ENCODE data around the gene HFE. TPM values are rescaled to one million over a fixed set of nuclear protein-coding genes. Genes with fewer than 3 reads are reported as not detected.
A peak's percentile ranks its signal among the peaks of the same experiment; 100 is the strongest.

The HFE gene
- total and polyA plus RNA-seq, 10 of the 15 experiments (the other 5 are each of a cell fraction or from before 2014, with no cell fraction given), result 0.52 to 5.9 (median 1.7) TPM

DNA sequence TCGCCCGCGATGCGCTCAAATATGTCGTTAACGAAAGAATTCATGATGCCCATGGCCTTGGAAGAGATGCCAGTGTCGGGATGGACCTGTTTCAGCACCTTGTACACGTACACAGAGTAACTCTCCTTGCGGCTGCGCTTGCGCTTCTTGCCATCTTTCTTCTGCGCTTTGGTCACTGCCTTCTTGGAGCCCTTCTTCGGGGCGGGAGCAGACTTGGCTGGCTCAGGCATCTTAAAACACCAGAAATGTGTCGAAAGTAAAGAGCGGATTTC lies 36.4 kb downstream of the HFE start (continued):
- peak; percentile 17 for TF ChIP-seq NFIC (IDR thresholded peaks at IDR 0.05; ENCODE audit: low read depth, low read length)
- peak; percentile 19; the same call in 1 of the 2 replicates for TF ChIP-seq MTA3 (IDR thresholded peaks at IDR 0.05; ENCODE audit: borderline replicate concordance, low read length)
- peak; percentile 4; the same call in 1 of the 2 replicates for TF ChIP-seq RUNX3 (IDR thresholded peaks at IDR 0.05; ENCODE audit: low read length)
- TF ChIP-seq RELA (IDR thresholded peaks at IDR 0.05; ENCODE audit: borderline replicate concordance, partially characterized antibody), result peak; percentile 24
- TF ChIP-seq TCF3 (IDR thresholded peaks at IDR 0.05; ENCODE audit: borderline replicate concordance, insufficient read depth, low read depth, low read length), result peak; percentile 93; the same call in 1 of the 2 replicates

DNA sequence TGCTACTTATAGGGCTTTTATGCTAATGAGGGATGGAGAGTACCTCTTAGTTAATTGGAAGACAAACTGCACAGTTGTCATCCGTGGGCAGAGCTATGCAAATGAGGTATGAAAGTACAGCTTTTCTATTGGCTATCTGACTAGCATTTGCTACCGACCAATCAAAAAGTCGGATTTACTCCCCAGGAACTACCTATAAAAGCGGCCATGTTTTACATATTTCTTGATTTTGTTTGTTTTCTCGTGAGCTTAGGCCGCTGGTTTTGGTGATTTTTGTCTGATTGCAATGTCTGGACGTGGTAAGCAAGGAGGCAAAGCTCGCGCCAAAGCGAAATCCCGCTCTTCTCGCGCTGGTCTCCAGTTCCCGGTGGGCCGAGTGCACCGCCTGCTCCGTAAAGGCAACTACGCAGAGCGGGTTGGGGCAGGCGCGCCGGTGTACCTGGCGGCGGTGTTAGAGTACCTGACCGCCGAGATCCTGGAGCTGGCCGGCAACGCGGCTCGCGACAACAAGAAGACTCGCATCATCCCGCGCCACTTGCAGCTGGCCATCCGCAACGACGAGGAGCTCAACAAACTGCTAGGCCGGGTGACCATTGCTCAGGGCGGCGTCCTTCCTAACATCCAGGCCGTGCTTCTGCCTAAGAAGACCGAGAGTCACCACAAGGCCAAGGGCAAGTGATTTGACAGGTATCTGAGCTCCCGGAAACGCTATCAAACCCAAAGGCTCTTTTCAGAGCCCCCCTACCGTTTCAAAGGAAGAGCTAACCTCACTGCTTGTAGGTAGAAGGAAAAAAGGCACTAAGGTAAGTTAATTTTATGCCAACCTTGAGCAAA lies 36.9 kb downstream of the HFE start:
- Histone ChIP-seq H3K79me2 (ENCODE audit: control insufficient read depth, insufficient read depth, low read length) (peaks cover 53% of the 10 kb centered on the region), H2AFZ (ENCODE audit: control insufficient read depth, low read depth, low read length) (no peak overlapping the region), H3K4me2 (ENCODE audit: control insufficient read depth, insufficient read depth) (peak overlapping the region; percentile 28; the same call in 1 of the 2 replicates), H4K20me1 (ENCODE audit: control insufficient read depth, insufficient read depth) (peaks cover 6% of the 10 kb centered on the region; the same call in 1 of the 2 replicates), H3K27ac (ENCODE audit: control insufficient read depth, insufficient read depth) (peak overlapping the region; percentile 95), H3K36me3 (ENCODE audit: control insufficient read depth in 2 of 2, insufficient read depth in 2 of 2, low read length in 1 of 2) (peaks cover 0 to 3% of the 10 kb centered on the region in 2 experiments; a peak in 2 of 4 replicates), H3K27me3 (replicated peaks in 1 of 2; ENCODE audit: control insufficient read depth in 2 of 2, insufficient read depth in 2 of 2, low read length in 1 of 2) (no peaks in the 10 kb centered on the region), H3K9me3 (replicated peaks; ENCODE audit: control insufficient read depth, insufficient read depth, low read length) (no peaks in the 10 kb centered on the region), H3K4me1 (ENCODE audit: control insufficient read depth, insufficient read depth, low read length) (peaks cover 3% of the 10 kb centered on the region; the same call in 1 of the 2 replicates), H3K4me3 (peak overlapping the region; percentile 83), H3K9ac (ENCODE audit: control insufficient read depth, insufficient read depth, low read length) (peak overlapping the region; percentile 91)
- peak; percentile 79 for ATAC-seq
- under 1% methylated on average over 45 of the region's 45 CpGs for WGBS (ENCODE audit: insufficient coverage, insufficient replicate concordance, low lambda C conversion rate, missing lambda C conversion rate)
- ChIA-PET SMC1A (ENCODE audit: uncharacterized antibody, unreplicated experiment) (interaction anchor here (0.5 to 3.3 kb wide), 19 partner anchors 9 to 445 kb away, joined by 3 to 34 read pairs (median 4); a partner anchor contains a TSS), RAD21 (ENCODE audit: unreplicated experiment) (interaction anchor here (0.8 to 7.2 kb wide), 18 partner anchors 12 to 1770 kb away, joined by 3 to 96 read pairs (median 4); a partner anchor contains a TSS), POLR2A (interaction anchor here (0.5 to 6.4 kb wide), 29 partner anchors 9 to 1768 kb away, joined by 3 to 119 read pairs (median 5); a partner anchor contains a TSS), CTCF (interaction anchor here (0.5 to 2.3 kb wide), 7 partner anchors 18 to 74 kb away, joined by 3 to 9 read pairs (median 4); a partner anchor contains a TSS)
- in situ Hi-C loops (cut with MboI) (loop anchor here (5.0 to 10.0 kb wide), 3 partner anchors 73 to 1711 kb away; a partner anchor contains a TSS), intact Hi-C loops (cut with micrococcal nuclease; ENCODE audit: unreplicated experiment) (loop anchor here (1.0 to 5.0 kb wide), 9 partner anchors 20 to 1769 kb away; a partner anchor contains a TSS)
- BruUV-seq (replicated peaks), result TSS peak; percentile 99
- peak; percentile 100 for DNase-seq (ENCODE audit: low read depth, low spot score)
- FAIRE-seq, result peak; percentile 78
- TF ChIP-seq RAD21 (IDR thresholded peaks at IDR 0.05; ENCODE audit: insufficient read depth, low read depth, low read length), result no peak
- TF ChIP-seq, protein P1, sequence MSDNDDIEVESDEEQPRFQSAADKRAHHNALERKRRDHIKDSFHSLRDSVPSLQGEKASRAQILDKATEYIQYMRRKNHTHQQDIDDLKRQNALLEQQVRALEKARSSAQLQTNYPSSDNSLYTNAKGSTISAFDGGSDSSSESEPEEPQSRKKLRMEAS (IDR thresholded peaks at IDR 0.05; ENCODE audit: low read depth, low read length), result 0 out of 2 replicates have a peak, but pooled peaks have one; percentile 12
- no peak for TF ChIP-seq ZZZ3 (IDR thresholded peaks at IDR 0.05; ENCODE audit: control insufficient read depth, insufficient read length, low read depth)
- no peak for TF ChIP-seq SRF (IDR thresholded peaks at IDR 0.05; ENCODE audit: low read depth in 2 of 2, low read length in 2 of 2)
- no peak for TF ChIP-seq SREBF1 (IDR thresholded peaks at IDR 0.05; ENCODE audit: low read length)
- no peak; the same call in 1 of the 2 replicates for TF ChIP-seq NBN (IDR thresholded peaks at IDR 0.05)
- no peak for TF ChIP-seq EED (IDR thresholded peaks at IDR 0.05; ENCODE audit: low read depth)
- no peak for TF ChIP-seq WRNIP1 (IDR thresholded peaks at IDR 0.05; ENCODE audit: borderline replicate concordance, low read depth, low read length)
- no peak for TF ChIP-seq MTA3 (IDR thresholded peaks at IDR 0.05; ENCODE audit: borderline replicate concordance, low read length)
- peak; percentile 93 for TF ChIP-seq YY1 (IDR thresholded peaks at IDR 0.05; ENCODE audit: low read depth, low read length)
- 0 out of 2 replicates have a peak, but pooled peaks have one; percentile 35 for TF ChIP-seq PAX5 (IDR thresholded peaks at IDR 0.05; ENCODE audit: borderline replicate concordance, low read depth, low read length)
- no peak for TF ChIP-seq ATF3 (IDR thresholded peaks at IDR 0.05; ENCODE audit: borderline replicate concordance, extremely low read depth, low read depth, low read length)
- TF ChIP-seq NFXL1 (IDR thresholded peaks at IDR 0.05; ENCODE audit: borderline replicate concordance), result peak; percentile 95
- TF ChIP-seq, protein P2, sequence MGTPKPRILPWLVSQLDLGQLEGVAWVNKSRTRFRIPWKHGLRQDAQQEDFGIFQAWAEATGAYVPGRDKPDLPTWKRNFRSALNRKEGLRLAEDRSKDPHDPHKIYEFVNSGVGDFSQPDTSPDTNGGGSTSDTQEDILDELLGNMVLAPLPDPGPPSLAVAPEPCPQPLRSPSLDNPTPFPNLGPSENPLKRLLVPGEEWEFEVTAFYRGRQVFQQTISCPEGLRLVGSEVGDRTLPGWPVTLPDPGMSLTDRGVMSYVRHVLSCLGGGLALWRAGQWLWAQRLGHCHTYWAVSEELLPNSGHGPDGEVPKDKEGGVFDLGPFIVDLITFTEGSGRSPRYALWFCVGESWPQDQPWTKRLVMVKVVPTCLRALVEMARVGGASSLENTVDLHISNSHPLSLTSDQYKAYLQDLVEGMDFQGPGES (IDR thresholded peaks at IDR 0.05), result peak; percentile 66; the same call in 1 of the 2 replicates
- no peak; a peak in 1 of 4 replicates for TF ChIP-seq CEBPB (IDR thresholded peaks at IDR 0.05; ENCODE audit: borderline replicate concordance in 1 of 2, low read depth in 2 of 2, low read length in 2 of 2)
- no peak for TF ChIP-seq ESRRA (IDR thresholded peaks at IDR 0.05; ENCODE audit: low read length)
- TF ChIP-seq CHD2 (IDR thresholded peaks at IDR 0.05; ENCODE audit: borderline replicate concordance, low read depth, low read length), result peak; percentile 59

All from GM12878 (cell line).